GM21619 (cell line): ENCODE results near the gene CDA.
"Not testable (repeated sequence)": the region's sequence is repeated elsewhere in the genome, so short reads cannot be mapped to it uniquely, and the experiment has no call there.

ENCODE experiments used
- ATAC-seq: cut with Tn5 transposase; IDR thresholded peaks from one replicate; pipeline ENCODE4 v1.9.1; 2021; ENCODE audit not compliant: unreplicated experiment

The CDA gene

DNA sequence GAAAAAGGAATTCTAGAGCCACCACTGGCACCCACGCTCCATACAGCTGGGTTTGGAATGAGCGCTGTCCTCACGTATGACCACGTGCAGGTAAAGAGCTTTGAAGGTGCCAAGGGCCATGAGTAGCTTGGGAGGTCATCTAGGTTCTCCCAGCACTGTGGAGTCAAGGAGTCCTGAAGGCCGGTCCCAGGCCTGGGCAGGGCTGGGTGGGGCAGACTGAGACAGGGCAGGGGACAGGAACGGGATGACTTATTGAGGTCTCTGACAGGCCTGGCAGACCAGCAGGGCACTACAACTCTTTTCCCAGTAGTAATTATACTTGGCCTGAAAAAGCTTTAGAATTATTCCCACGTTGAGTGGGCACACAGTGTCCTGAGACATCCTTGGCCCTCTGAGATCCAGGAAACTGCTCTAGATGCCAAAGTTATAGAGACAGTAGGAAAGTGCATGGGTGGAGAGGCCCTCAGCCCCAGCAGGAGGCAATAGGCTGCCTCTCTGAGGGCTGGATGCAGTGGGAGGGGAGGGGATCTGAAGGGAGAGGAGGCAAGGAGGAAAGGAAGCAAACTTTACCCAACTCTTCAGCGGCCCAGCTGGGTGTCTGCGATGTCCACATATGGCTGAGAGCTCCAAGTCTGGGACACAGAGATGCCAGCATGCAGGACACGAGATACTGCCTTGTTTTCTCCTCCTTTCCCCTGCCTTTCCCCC is 1.8 kb upstream of the CDA start:
- no peak for ATAC-seq

DNA sequence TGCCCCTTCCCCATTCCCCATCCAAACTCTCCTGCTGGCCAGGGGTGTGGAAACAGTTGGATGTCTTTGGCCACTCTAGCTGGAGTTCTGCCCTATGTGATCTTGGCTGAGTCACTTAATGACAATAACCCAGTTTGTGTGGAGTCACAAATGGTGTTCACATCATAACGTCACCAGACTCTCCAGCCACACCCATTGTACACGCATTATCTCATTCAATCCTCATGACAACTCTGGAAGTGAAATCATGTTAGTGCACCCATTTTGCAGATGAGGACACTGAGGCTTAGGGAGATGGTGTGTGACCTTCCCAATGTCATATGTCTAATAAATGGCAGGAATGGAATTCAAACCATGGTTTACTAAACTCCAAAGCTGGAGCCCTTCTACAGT is 1.2 kb upstream of the CDA start:
- no peak for ATAC-seq

DNA sequence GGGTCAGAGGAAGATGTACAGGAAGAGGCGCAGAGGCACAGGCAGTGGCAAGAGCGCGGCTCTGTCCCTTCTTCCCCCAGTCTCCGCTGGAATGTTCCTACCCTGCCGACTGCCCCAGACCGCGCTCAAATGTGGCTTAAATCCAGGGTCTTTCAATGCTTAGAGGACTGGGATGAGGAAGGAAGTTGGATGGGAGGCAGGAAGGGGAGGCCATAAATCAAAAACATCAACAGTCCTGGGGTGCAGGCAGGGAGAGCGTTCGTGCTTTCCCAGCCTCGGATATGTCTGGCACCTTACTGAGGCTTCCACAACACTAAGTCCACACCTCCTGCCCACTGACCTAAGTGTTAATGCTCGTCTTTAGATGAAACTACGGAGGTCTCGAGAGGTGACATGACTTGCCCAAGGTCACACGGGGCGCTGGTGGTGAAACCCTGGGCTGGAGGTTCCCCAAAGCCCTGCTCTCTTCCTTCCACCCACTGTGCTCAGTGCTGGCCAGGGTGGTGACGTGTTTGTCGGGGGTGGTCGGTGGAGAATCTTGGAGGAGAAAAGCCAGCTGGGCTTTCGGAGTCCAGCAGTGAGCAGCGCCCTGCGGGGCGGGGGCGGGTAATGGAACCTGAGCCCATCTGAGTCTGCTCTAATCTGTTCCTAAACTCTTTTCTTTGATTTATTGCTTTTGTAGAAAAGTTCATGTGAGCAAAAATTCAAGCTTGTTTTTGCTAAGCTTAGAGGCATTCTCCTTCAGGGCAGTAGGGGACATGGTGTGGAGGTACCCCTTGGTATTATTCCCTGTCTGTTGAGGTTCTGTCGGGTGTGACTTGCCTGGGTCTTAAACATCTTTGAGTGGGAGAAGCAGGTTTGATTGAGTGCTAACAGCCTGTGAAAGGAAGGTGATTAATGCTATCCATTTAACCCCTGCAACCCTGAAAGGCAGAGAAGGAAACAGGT is 708 bp downstream of the CDA start:
- ATAC-seq, result no peak

DNA sequence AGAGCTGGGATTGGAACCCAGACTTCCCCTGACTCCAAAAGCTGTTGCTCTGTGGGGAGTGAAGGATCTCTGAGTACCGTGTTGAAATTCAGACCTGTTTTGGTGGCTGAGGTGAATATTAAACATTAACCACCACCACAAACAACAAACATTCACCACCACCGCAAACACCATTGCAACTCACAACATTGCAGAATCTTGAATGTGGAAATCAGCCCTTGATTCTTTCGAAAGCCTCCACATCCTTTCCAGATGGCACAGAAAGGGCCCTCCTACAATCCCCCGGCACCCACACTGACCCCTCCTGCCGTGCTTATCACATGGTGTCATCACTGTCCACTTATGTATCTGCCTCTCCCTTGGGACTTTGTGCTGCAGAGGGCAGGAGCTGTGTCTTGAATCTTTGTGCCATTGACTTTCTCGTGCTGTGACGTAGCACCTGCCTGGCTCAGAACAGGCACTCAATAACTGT is 1.4 kb downstream of the CDA start:
- no peak for ATAC-seq

DNA sequence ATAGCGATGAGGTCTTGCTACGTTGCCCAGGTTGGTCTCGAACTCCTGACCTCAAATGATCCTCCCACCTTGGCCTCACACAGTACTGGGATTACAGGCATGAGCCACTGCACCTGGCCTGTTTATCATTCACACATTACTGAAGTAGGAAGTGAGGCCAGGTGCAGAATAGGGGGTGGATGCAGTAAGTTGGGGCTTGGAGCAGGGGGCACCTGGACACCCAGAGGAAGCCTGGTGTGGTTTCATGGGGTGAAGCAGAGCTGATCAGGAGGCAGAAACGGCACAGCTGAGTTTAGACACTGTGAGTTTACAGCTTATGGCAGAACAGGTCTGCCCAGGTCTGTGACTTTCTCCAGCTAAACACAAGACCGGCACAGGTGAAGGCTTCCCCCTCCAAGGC is 4.9 kb downstream of the CDA start:
- no peak for ATAC-seq

DNA sequence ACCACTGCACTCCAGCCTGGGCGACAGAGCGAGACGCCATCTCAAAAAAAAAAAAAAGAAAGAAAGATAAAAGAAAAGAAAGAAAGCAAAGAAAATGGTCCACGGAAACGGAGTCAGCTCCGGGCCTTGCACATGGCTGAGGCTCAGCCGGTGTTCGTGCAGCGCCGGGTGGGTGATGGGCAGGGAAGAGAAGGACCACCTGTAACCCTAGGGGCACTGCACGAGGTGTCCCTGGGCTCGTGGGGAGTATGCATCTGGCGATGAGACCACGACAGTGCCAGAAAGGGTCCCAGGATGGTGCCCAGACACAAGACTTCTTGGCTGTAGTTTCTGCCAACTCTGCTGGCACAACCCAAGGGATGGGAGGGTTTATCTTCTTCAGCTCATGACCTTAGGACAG is 5.8 kb downstream of the CDA start:
- no peak for ATAC-seq

DNA sequence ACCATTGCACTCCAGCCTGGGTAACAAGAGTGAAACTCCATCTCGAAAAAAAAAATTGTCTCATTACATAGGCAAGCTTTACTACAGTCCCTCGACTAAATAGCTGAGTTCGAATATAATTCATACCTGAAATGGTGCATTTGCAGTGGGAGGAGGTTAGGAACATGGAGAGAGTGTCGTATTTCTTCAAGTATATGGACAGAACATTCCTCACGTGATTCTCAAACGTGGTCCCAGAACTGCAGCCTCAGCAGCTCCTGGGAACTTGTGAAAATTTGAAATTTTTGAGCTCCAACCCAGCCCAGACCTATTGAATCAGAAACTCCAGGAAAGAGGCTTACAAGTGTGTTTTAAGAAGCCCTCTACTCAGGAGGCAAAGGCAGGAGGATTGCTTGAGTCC is 7.2 kb downstream of the CDA start:
- ATAC-seq, result no peak

DNA sequence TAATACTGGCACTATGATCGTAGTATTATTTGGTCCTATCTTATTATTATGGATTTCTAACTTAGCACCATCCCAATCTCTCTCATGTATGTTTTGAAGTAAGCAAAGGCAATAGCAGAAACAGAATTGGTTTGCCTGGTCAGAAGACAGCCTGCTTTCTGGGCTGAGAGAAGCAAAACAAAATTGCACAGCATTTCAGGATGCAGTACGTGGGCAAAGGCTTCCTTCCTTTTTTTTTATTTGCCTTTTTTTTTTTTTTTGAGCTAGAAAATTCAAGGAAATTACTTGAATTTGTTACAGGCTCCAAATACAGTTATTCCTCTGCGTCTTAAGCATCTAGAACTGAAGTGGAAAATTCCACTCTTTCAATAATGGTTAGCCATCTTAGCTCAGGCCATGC is 8.8 kb downstream of the CDA start:
- no peak for ATAC-seq

DNA sequence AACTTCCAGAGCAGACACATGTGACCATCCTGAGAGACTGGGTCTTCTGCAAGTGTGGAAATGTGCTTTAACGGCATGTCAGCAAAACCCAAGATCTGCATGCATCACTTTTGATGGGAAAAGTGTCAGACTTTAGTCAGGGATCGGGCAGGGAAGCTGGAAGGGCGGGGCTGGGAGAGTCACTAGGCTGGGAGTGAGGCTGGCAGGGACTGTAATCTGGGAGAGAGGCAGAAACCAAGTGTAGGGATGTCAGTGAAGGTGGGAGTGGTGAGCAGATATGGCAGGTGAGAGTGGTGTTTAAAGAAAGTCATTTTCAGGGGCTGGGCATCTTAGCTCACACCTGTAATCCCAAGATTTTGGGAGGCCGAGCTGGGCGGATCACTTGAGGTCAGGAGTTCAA is 11.3 kb downstream of the CDA start:
- no peak for ATAC-seq

DNA sequence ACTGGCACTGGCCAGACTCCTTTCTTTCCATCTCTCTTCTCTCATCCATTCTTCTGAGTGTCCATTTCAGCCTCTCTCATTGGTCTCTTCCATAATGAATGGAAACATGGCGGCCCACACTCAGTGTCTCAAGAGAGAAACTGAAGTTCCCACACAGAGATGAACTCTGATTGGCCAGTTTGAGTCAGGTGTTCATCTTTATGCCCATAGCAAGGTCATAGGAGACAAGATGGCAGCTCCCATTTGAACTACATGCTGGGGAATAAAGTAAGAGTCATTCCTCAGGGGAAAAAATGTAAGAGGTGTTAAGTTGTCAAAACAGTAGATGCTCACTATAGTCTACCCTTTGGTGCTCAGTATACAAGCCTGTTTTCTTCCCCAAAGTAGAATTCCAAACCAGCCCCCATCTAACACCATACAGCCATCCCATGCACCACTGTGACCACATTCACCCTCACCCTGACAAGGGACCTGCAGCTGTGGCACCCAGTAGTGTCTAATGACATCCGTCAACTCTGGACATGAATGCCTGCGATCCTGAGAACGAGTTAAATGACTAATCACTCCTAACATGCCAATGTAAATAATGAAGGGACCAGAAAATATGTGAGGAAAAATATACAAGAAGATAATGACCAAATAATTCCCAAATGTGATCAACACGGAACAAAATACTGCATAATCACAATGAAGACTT is 12.4 kb downstream of the CDA start:
- no peak for ATAC-seq

DNA sequence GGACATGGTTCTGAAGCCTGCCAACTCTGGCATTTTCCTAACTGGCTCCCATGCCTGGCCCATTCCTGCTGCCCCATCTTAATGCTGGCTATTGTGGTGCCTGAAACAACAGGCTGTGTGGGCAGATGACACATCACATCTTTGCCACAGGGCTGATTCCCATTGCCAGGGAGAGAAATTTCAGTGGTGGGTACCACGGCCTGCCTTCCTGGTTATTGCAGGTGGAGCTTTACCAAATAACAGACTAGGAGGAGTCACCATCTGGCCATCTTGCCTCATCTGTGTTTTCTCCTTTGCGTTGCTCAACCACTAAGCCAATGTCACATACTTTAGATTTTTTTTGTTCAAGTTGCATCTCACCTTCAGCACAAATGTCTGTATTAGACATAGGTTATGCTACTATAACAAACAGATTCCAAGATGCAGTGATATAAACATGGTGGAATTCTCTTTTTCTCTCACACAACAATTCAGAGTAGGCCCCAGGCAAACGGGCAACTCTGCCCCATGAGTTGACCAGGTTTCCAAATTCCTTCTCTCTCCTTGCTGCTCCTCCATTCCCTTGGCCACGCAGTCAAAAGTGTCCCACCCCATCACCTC is 14.1 kb downstream of the CDA start:
- no peak for ATAC-seq

DNA sequence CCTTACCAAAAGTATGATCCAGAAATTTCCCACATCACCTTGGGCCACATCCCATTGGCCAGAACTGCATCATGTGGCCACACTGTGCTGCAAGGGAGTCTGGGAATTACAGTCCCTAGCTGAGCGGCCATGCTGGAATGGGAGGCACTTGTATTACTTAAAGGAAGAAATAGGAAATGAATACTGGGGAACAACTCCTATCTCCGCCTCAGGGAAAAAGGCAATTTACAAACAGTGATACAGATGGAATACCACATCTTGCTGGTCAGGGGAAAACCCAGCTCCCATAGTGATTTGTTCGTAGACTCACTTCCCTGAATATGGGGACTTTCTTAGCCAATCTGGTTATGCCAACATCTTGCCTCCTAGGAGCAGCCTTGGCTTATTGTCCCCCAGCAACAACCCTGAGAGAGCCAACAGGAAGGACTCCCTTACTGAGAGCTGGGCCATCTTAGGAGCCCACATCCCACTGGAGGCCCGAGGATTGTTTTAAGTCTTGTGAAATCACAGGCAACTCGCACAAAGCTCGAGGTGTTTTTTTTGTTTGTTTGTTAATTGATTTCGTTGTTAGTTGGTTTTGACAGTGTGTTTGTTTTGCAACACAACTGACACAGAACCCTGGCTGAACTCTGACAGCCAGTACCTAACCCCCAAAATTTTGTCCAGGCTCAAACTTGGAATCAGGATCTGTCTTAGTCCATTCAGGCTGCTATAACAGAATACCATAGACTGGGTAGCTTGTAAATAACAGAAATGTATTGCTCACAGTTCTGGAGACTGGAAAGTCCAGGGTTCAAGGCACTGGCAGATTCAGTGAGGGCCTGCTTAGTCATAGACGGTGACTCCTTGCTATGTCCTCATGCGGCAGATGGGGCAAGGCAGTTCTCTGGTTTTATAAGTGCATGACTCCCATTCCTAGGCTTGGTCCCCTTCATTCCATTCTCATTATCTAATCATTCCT is 14.9 kb downstream of the CDA start:
- no peak for ATAC-seq

DNA sequence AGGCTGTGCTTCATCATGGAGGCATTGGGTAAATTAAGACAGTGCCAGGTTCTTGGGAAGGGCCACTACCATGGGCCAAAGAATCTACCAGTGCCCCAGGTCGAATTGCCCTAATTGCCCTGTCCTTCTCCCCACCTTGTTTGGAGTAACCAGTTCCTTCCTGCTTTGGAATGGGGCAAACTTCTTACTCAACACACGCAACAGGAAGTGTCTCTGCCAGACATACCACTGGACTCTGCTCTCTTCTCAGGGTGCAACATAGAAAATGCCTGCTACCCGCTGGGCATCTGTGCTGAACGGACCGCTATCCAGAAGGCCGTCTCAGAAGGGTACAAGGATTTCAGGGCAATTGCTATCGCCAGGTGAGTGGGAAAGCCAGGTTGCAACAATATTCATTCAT is 15.8 kb downstream of the CDA start:
- no peak for ATAC-seq

DNA sequence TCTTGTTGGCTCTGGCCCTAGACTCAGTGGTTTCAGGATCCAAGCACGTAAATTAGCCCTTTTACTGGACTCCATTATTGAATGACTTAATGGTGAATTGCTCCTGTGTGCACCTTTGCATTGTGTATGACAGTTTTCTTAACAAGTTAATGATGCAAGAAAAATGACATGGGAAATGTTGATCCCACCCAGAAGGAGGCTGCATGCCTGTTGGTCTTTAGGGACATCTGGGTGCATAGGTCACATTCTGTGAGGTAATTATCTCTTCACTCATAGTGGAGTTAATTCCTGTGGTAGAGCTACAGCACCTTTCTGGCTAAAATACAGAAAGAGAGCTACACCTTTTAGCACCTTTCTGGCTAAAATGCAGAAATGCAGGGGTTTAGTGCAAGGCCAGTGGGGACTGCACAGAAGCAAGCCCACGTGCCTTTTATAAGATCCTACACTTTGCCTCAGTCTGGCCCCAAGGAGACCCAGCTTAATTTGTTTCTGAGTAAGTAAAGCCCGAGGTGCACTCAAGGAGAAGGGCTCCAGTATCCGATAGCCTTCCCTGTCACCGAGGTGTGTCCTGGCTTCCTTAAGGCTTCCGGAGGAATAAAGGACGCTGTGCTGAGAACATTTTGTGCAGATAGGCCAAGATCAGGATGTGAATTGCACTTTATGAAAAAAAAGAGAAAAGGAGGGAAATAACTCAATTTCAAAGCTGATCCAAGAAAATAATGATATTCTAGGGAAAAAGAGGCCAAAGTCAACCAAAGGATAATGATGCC is 18.1 kb downstream of the CDA start:
- not testable (repeated sequence) for ATAC-seq

DNA sequence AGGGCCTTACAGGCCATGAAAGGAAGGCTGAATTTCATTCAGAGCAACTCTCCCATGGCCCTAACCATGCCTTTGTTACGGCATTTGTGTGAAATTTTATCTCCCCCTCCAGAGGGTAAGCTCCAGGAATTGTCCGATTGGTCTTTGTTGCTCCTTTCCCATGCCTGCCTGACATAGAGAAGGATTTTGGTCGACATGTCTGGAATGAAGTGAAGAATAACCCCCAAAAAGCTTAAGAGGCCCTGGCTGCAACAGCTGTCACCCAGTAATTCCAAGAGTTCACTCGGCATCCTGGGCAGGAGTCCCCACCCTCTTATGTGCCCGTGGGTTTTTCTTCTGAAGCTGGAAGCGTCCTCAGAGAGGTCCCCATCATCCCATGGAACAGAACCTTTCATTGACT is 20.6 kb downstream of the CDA start:
- ATAC-seq, result no peak

DNA sequence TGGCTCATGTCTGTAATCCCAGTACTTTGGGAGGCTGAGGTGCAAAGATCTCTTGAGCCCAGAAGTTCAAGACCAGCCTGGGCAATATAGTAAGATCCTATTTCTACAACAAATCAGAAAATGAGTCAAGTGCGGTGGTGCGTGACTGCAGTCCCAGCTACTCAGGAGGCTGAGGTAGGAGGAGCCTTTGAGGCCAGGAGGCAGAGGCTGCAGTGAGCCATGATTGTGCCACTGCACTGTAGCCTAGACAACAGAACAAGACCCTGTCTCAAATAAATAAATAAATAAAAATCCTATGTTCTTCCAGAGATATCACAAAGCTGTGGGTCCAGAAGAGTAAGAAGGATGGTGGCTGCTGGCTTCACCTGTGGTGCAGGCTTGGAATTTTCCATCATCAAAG is 22.1 kb downstream of the CDA start:
- ATAC-seq, result no peak

DNA sequence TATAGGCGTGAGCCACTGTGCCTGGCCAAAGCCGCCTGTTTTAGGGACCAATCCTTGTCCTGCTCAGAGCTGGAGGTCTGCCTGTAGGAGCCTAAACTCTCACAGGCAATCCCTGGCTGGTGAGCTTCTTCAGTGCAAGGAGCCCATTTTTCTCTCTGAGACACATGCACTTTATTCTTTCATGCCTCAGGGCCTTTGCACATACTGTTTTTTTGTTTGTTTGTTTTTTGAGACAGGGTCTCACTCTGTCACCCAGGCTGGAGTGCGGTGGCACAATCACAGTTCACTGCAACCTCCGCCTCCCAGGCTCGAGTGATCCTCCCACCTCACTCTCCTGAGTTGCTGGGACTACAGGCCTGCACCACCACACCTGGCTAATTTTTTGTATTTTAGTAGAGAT is 22.8 kb downstream of the CDA start:
- no peak for ATAC-seq

DNA sequence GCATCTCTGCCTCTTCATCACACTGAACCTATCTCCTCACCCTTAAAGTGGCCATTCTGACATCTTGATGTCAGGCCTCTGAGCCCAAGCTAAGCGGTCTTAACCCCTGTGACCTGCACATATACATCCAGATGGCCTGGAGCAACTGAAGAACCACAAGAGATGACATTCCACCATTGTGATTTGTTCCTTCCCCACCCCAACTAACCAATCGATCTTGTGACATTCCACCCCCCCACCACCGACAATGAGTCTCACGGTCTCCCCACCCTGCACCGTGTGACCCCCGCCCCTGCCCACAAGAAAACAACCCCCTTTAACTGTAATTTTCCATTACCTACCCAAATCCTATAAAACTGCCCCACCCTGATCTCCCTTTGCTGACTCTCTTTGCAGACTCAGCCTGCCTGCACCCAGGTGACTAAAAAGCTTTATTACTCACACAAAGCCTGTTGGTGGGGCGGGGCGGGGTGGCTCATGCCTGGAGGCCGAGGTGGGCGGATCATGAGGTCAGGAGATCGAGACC is 23.4 kb downstream of the CDA start:
- no peak for ATAC-seq

DNA sequence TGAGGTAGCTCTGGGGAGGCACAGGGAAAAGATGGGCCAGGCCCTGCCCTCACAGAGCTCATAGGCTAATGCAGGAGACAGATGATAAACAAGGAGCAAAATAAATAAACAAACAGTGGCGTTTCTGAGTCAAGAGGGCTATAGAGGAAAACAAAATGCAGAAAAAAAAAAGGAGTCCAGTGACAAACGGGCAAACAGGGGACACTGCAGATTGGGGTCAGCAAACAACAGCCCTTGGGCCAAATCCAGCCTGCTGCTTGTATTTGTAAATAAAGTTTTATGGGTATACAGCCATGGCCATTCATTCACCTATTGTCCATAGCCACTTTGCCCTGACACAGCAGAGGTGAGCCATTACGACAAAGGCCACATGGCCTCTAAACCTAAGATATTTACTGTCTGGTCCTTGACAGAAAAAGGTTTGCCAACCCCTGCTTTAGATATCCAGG is 25.3 kb downstream of the CDA start:
- ATAC-seq, result no peak
